SK-N-SH treated with all-trans-retinoic acid at 6 μM for 48 hours (cell line): ENCODE data around the gene EPHA8.

ENCODE experiments used
- ATAC-seq: fragments of 200-7000 bp; cut with Tn5 transposase; 3 replicates; pipeline ENCODE4 v1.9.1; 2020; ENCODE audit warnings: mild to moderate bottlenecking, moderate library complexity
- ARNTL ChIP-seq: fragments of 450-650 bp; formaldehyde crosslinking; IDR thresholded peaks from 2 replicates; pipeline ENCODE4 v1.5.0; 2020; ENCODE audit warnings: low read depth, mild to moderate bottlenecking, moderate library complexity, borderline replicate concordance
- BACH2 ChIP-seq: fragments of 250-450 bp; sonication (Bioruptor Pico); IDR thresholded peaks from 2 replicates; pipeline ENCODE4 v1.9.0; 2021; ENCODE audit warnings: mild to moderate bottlenecking, borderline replicate concordance
- CREB5 ChIP-seq: fragments of 250-450 bp; sonication (Bioruptor Pico); IDR thresholded peaks from 2 replicates; pipeline ENCODE4 v1.5.1; 2020; ENCODE audit warnings: low read depth, mild to moderate bottlenecking, moderate library complexity
- CSDC2 ChIP-seq: fragments of 250-450 bp; sonication (Bioruptor Pico); IDR thresholded peaks from 2 replicates; pipeline ENCODE4 v1.5.0; 2020; ENCODE audit warnings: mild to moderate bottlenecking, moderate library complexity
- CSRNP3 ChIP-seq: fragments of 250-450 bp; sonication (Bioruptor Pico); IDR thresholded peaks from 2 replicates; pipeline ENCODE4 v1.5.1; 2021; ENCODE audit warnings: mild to moderate bottlenecking, moderate library complexity
- GLIS3 ChIP-seq: fragments of 250-450 bp; sonication (Bioruptor Pico); IDR thresholded peaks from 2 replicates; pipeline ENCODE4 v1.5.0; 2020; ENCODE audit warnings: mild to moderate bottlenecking, moderate library complexity
- OSR1 ChIP-seq: fragments of 250-450 bp; sonication (Bioruptor Pico); IDR thresholded peaks from 2 replicates; pipeline ENCODE4 v1.8.0; 2022; ENCODE audit warnings: moderate library complexity, mild to moderate bottlenecking, inconsistent platforms
- PATZ1 ChIP-seq: fragments of 250-450 bp; sonication (Bioruptor Pico); IDR thresholded peaks from 2 replicates; pipeline ENCODE4 v1.8.0; 2020; ENCODE audit warnings: mild to moderate bottlenecking, moderate library complexity, borderline replicate concordance
- RARB ChIP-seq: fragments of 250-450 bp; sonication (Bioruptor Pico); IDR thresholded peaks from 2 replicates; pipeline ENCODE4 v1.8.0; 2021; ENCODE audit warnings: mild to moderate bottlenecking, moderate library complexity
- TCF4 ChIP-seq: fragments of 250-450 bp; sonication (Bioruptor Pico); IDR thresholded peaks from 2 replicates; pipeline ENCODE4 v1.8.0; 2021; ENCODE audit warnings: mild to moderate bottlenecking, moderate library complexity, borderline replicate concordance
- TSHZ2 ChIP-seq: fragments of 250-450 bp; sonication (Bioruptor Pico); IDR thresholded peaks from 2 replicates; pipeline ENCODE4 v1.5.0; 2020; ENCODE audit warnings: mild to moderate bottlenecking, moderate library complexity
- ZC3H10 ChIP-seq: fragments of 250-450 bp; sonication (Bioruptor Pico); IDR thresholded peaks from 2 replicates; pipeline ENCODE4 v1.5.1; 2021; ENCODE audit warnings: mild to moderate bottlenecking, moderate library complexity
- ZFP3 ChIP-seq: fragments of 250-450 bp; sonication (Bioruptor Pico); IDR thresholded peaks from 2 replicates; pipeline ENCODE4 v1.5.0; 2020; ENCODE audit warnings: mild to moderate bottlenecking, moderate library complexity
- ZFP30 ChIP-seq: fragments of 450-650 bp; formaldehyde crosslinking; IDR thresholded peaks from 2 replicates; pipeline ENCODE4 v1.5.0; 2022; ENCODE audit warnings: mild to moderate bottlenecking, moderate library complexity
- ZNF565 ChIP-seq: fragments of 450-650 bp; formaldehyde crosslinking; conservative IDR thresholded peaks from 2 replicates; pipeline ENCODE4 v1.5.0; 2020; ENCODE audit warnings: low read depth, mild to moderate bottlenecking, moderate library complexity
- ZNF70 ChIP-seq: fragments of 450-650 bp; formaldehyde crosslinking; IDR thresholded peaks from 2 replicates; pipeline ENCODE4 v1.5.0; 2020; ENCODE audit warnings: mild to moderate bottlenecking, moderate library complexity
- ZNF8 ChIP-seq: fragments of 450-650 bp; formaldehyde crosslinking; IDR thresholded peaks from 2 replicates; pipeline ENCODE4 v1.5.0; 2020; ENCODE audit warnings: mild to moderate bottlenecking, moderate library complexity

EPHA8 gene

GRCh38 chr1:22586356-22587130, 23.3 kb downstream of the EPHA8 start:
- peak; percentile 29; the same call in 1 of the 2 replicates for TF ChIP-seq ZNF70 (CRISPR knock-in tag)
- TF ChIP-seq ZFP3 (CRISPR knock-in tag): no peak
- ATAC-seq: no peak

GRCh38 chr1:22587247-22587646, 24.0 kb downstream of the EPHA8 start:
- no peak for ATAC-seq
- TF ChIP-seq ZFP30 (no peak), ZFP3 (CRISPR knock-in tag) (no peak), TSHZ2 (CRISPR knock-in tag) (no peak), ZC3H10 (no peak)

GRCh38 chr1:22588899-22589422, 25.7 kb downstream of the EPHA8 start:
- no peak for ATAC-seq
- no peak for TF ChIP-seq OSR1 (CRISPR knock-in tag)
- no peak for TF ChIP-seq PATZ1 (CRISPR knock-in tag)
- no peak for TF ChIP-seq ZFP30
- no peak for TF ChIP-seq ZNF8 (CRISPR knock-in tag)

- TF ChIP-seq ZNF8 (CRISPR knock-in tag) (no peak), ARNTL (CRISPR knock-in tag) (no peak)
- TF ChIP-seq, all 23 proteins: peak for 0
- peak; percentile 35; the same call in 2 of the 3 replicates for ATAC-seq
Measured at GRCh38 chr1:22591576-22591975, 28.3 kb downstream of the EPHA8 start.

- no peak for ATAC-seq
- TF ChIP-seq ZC3H10 (no peak), TSHZ2 (CRISPR knock-in tag) (no peak), ZNF565 (no peak), CSRNP3 (no peak), GLIS3 (CRISPR knock-in tag) (no peak), CREB5 (CRISPR knock-in tag) (no peak), ZFP30 (no peak), PATZ1 (CRISPR knock-in tag) (no peak), TCF4 (CRISPR knock-in tag) (no peak), ZNF8 (CRISPR knock-in tag) (no peak), CSDC2 (CRISPR knock-in tag) (no peak), ZFP3 (CRISPR knock-in tag) (no peak), RARB (CRISPR knock-in tag) (no peak), BACH2 (CRISPR knock-in tag) (no peak)
- TF ChIP-seq, all 23 proteins: peak for 0
Measured at GRCh38 chr1:22592051-22592450, 28.8 kb downstream of the EPHA8 start.
